HepG2 (cell line): ENCODE results near the gene RPL31. TPM values are rescaled to one million over a fixed set of nuclear protein-coding genes. Genes with fewer than 3 reads are reported as not detected.

Source experiments
- E2F2 ChIP-seq: sonication (generic); formaldehyde crosslinking; IDR thresholded peaks from 2 replicates; pipeline ENCODE4 v1.4.0; 2020; ENCODE audit warnings: missing genetic modification reagents, borderline replicate concordance
- HES4 ChIP-seq: sonication (generic); formaldehyde crosslinking; IDR thresholded peaks from 2 replicates; pipeline ENCODE4 v1.9.0; 2021; ENCODE audit warnings: mild to moderate bottlenecking, missing genetic modification reagents, borderline replicate concordance
- HNRNPL ChIP-seq: fragments of 200-400 bp; formaldehyde crosslinking; IDR thresholded peaks from 2 replicates; pipeline ENCODE4 v1.6.1; 2017; ENCODE audit warnings: mild to moderate bottlenecking, low read depth, low read length
- HOXD1 ChIP-seq: sonication (generic); formaldehyde crosslinking; IDR thresholded peaks from 2 replicates; pipeline ENCODE4 v1.5.0; 2020; ENCODE audit warnings: missing genetic modification reagents
- KLF12 ChIP-seq: sonication (generic); formaldehyde crosslinking; IDR thresholded peaks from 2 replicates; pipeline ENCODE4 v1.4.0; 2020; ENCODE audit warnings: missing genetic modification reagents, borderline replicate concordance
- MTA3 ChIP-seq: sonication (generic); formaldehyde crosslinking; IDR thresholded peaks from 2 replicates; pipeline ENCODE4 v1.4.0; 2020; ENCODE audit warnings: missing genetic modification reagents
- PAXIP1 ChIP-seq: sonication (generic); formaldehyde crosslinking; conservative IDR thresholded peaks from 2 replicates; pipeline ENCODE4 v1.4.0; 2020; ENCODE audit warnings: mild to moderate bottlenecking, missing genetic modification reagents, moderate library complexity
- PITX1 ChIP-seq: sonication (generic); formaldehyde crosslinking; IDR thresholded peaks from 2 replicates; pipeline ENCODE4 v1.5.1; 2020; ENCODE audit warnings: mild to moderate bottlenecking, missing genetic modification reagents
- RBM39 ChIP-seq: fragments of 200-400 bp; formaldehyde crosslinking; IDR thresholded peaks from one replicate; pipeline ENCODE4 v1.6.1; 2018; ENCODE audit warnings: antibody characterized with exemption, mild to moderate bottlenecking, low read depth, low read length; ENCODE audit not compliant: poor library complexity, severe bottlenecking
- STAG1 ChIP-seq: sonication (generic); formaldehyde crosslinking; IDR thresholded peaks from 2 replicates; pipeline ENCODE4 v1.4.0; 2020; ENCODE audit warnings: missing genetic modification reagents
- ZNF136 ChIP-seq: sonication (generic); formaldehyde crosslinking; IDR thresholded peaks from 2 replicates; pipeline ENCODE4 v1.8.1; 2022; ENCODE audit warnings: low read depth, mild to moderate bottlenecking, moderate library complexity, missing genetic modification reagents
- ZNF207 ChIP-seq: fragments of 450-650 bp; IDR thresholded peaks from 2 replicates; pipeline ENCODE4 v1.6.1; 2016; ENCODE audit warnings: antibody characterized with exemption, borderline replicate concordance
- ZNF281 ChIP-seq: sonication (generic); formaldehyde crosslinking; IDR thresholded peaks from 2 replicates; pipeline ENCODE4 v1.4.0; 2020; ENCODE audit warnings: missing genetic modification reagents, borderline replicate concordance
- ZNF335 ChIP-seq: sonication (generic); formaldehyde crosslinking; IDR thresholded peaks from 2 replicates; pipeline ENCODE4 v1.4.0; 2020; ENCODE audit warnings: missing genetic modification reagents
- ZNF354B ChIP-seq: sonication (generic); formaldehyde crosslinking; IDR thresholded peaks from 2 replicates; pipeline ENCODE4 v1.8.0; 2022; ENCODE audit warnings: mild to moderate bottlenecking, missing genetic modification reagents
- ZNF367 ChIP-seq: sonication (generic); formaldehyde crosslinking; IDR thresholded peaks from 2 replicates; pipeline ENCODE4 v1.4.0; 2020; ENCODE audit warnings: missing genetic modification reagents, borderline replicate concordance
- ZNF558 ChIP-seq: sonication (generic); formaldehyde crosslinking; IDR thresholded peaks from 2 replicates; pipeline ENCODE4 v1.9.0; 2022; ENCODE audit warnings: mild to moderate bottlenecking, missing genetic modification reagents, borderline replicate concordance
- ZNF598 ChIP-seq: sonication (generic); formaldehyde crosslinking; IDR thresholded peaks from 2 replicates; pipeline ENCODE4 v1.5.1; 2020; ENCODE audit warnings: mild to moderate bottlenecking, missing genetic modification reagents, borderline replicate concordance
- ZNF629 ChIP-seq: sonication (generic); formaldehyde crosslinking; conservative IDR thresholded peaks from 2 replicates; pipeline ENCODE4 v1.5.0; 2020; ENCODE audit warnings: missing genetic modification reagents
- ZNF878 ChIP-seq: sonication (generic); formaldehyde crosslinking; IDR thresholded peaks from 2 replicates; pipeline ENCODE4 v1.8.1; 2023; ENCODE audit warnings: mild to moderate bottlenecking, missing genetic modification reagents, moderate library complexity
- ZSCAN31 ChIP-seq: sonication (generic); formaldehyde crosslinking; IDR thresholded peaks from 2 replicates; pipeline ENCODE4 v1.5.0; 2020; ENCODE audit warnings: low read depth, mild to moderate bottlenecking, missing genetic modification reagents
- polyA plus RNA-seq, 8 experiments: library from polyadenylated mRNA; depleted of rRNA in 3 of 8; stranded (reverse) in 7 of 8; unstranded in 1 of 8; fragments of >200 nt; fragmentation: Illumina TruSeq in 4 of 8; extraction: Trizol in 4 of 8; gene quantifications; 2 replicates each; pipeline versions ENCODE4 v1.2.1 to v1.2.3, GENCODE V29; 2011 to 2016; ENCODE audit warnings: low read depth in 4 of 8, missing spikeins in 1 of 8, mixed read lengths in 1 of 8; ENCODE audit not compliant: insufficient read depth in 1 of 8
- total RNA-seq, 5 experiments: library from RNA; depleted of rRNA; stranded (reverse); fragments of >200 nt; fragmentation: Illumina TruSeq; extraction: Trizol; gene quantifications; 2 replicates each; pipeline ENCODE4 v1.2.3, GENCODE V29; 2016; ENCODE audit warnings: low read depth in 1 of 5

RPL31 gene
- total and polyA plus RNA-seq, 2 of the 13 experiments (the other 11 are each of a cell fraction or from before 2014, with no cell fraction given) = 3,331 to 3,582 TPM

GRCh38 chr2:101012706-101013181 lies 10.7 kb downstream of the RPL31 start (continued):
- no peak for TF ChIP-seq PAXIP1 (CRISPR knock-in tag)
- TF ChIP-seq ZNF354B (CRISPR knock-in tag) = no peak
- TF ChIP-seq ZNF207 = no peak
- TF ChIP-seq HES4 (CRISPR knock-in tag) = no peak
- no peak for TF ChIP-seq MTA3 (CRISPR knock-in tag)
- TF ChIP-seq ZNF367 (CRISPR knock-in tag) = no peak
- TF ChIP-seq ZNF598 (CRISPR knock-in tag) = no peak
- TF ChIP-seq ZNF629 (CRISPR knock-in tag) = no peak
- no peak for TF ChIP-seq PITX1 (CRISPR knock-in tag)
- TF ChIP-seq RBM39 = no peak
- no peak for TF ChIP-seq ZNF335 (CRISPR knock-in tag)
- TF ChIP-seq ZNF558 (CRISPR knock-in tag) = no peak
- TF ChIP-seq KLF12 (CRISPR knock-in tag) = no peak
- TF ChIP-seq ZNF281 (CRISPR knock-in tag) = no peak
- no peak for TF ChIP-seq E2F2
- no peak for TF ChIP-seq HNRNPL
- no peak for TF ChIP-seq ZNF136
- TF ChIP-seq ZNF878 (CRISPR knock-in tag) = peak; percentile 64; the same call in 1 of the 2 replicates
- no peak for TF ChIP-seq ZSCAN31 (CRISPR knock-in tag)
- TF ChIP-seq HOXD1 (CRISPR knock-in tag) = no peak
- peak; percentile 95 for TF ChIP-seq STAG1
